ENCODE measurements around the gene C4BPB.

GRCh38 chr1:207079706-207080241 is 8.9 kb upstream of the C4BPB start:
- TF ChIP-seq CTCF (conservative IDR thresholded peaks at IDR 0.05) (no peak), ZFX (IDR thresholded peaks at IDR 0.05) (no peak)

Data from C4-2B (cell line).